CD4-positive, alpha-beta T cell treated with Interleukin-1 beta for 1 hour (primary cell): ENCODE measurements around the gene SNX25.
A peak's percentile ranks its signal among the peaks of the same experiment; 100 is the strongest.
"Not testable (repeated sequence)": the region's sequence is repeated elsewhere in the genome, so short reads cannot be mapped to it uniquely, and the experiment has no call there.

Experiments used
- DNase-seq, 2 donors: peaks; one replicate each; pipeline ENCODE4 v3.0.0-alpha.2; 2020 to 2022

The SNX25 gene

DNA sequence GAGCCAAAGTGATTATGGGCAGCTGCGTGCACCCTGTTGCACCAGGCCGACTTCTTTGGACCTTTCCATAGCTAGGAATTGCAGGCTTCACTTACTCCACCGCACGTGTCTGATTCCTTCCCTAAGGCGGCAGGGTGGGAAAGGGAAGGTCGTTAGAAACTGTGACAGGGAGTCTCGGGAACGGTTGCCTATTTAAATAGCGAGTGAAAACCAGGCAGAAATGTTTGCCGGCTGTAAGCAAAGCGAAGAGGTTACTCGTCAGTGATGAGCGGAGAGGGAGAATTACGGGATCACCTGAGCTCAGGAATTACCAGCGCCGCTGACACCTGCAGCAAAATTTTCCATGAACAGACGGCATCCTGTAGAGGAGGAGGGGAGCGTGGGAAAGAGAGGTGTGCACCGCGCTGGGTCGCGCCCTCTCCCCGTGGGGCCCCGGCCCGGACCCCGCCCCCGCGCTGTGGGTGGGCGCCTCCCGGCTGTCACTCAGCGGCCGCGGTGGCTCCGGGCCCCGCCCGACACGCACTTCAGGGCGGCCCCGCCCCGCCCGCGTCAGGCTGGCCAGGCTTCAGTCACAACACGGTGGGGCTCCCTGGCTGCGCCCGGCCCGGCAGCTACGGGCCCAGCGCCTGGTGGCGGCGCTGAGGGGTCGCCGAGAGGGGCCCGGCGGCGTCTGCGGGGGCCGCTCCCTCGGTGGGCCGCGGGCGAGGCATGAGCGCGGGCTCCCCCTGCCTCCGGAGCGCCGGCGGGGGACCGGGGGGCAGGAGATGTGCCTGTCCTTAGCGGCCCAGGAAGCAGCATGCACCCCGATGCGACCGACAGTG, at the start of gene SNX25:
Gene SNX25 (plus strand): TSS at position 568 of the 821 bp plus-strand sequence. CDS start 229 bp downstream, at position 797.
- peak; percentile 88 to 89 for DNase-seq

DNA sequence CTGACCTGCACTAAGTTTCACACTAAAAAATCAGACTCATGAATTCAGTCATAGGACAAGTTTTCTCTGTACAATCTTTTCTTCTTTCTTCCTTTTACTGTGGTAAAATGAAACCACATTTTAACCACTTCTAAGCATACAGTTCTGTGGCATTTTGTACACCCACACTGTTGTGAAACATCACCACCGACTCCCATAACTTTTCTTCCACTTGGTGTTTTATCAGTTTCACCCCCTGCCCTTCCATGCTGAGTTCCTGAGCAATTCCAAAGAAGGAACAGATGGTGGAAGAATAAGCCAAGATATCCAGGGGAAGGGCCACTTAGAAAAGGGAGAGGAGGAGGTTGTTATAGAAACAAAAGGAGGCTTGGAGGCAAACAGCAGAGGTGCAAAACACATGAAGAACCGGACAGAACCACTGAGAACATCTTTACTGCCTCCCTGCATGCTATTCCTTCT, 43.8 kb upstream of the SNX25 start:
- peak in 1 of 2 donors; percentile 54 for DNase-seq

DNA sequence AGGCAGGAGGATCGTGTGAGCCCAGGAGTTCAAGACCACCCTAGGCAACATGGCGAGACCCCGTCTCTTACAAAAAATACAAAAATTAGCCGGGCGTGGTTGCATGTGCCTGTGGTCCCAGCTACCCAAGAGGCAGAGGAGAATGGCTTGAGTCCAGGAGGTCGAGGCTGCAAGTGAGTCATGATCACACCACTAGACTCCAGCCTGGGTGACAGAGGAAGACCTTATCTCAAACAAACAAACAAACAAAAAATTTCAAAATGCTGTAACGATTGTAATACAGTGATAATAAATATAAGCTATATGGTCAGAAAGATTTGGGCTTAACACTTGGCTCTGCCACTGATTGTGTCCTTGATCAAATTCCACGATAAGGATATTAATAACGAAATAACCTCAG, 42.2 kb upstream of the SNX25 start:
- no peak for DNase-seq

DNA sequence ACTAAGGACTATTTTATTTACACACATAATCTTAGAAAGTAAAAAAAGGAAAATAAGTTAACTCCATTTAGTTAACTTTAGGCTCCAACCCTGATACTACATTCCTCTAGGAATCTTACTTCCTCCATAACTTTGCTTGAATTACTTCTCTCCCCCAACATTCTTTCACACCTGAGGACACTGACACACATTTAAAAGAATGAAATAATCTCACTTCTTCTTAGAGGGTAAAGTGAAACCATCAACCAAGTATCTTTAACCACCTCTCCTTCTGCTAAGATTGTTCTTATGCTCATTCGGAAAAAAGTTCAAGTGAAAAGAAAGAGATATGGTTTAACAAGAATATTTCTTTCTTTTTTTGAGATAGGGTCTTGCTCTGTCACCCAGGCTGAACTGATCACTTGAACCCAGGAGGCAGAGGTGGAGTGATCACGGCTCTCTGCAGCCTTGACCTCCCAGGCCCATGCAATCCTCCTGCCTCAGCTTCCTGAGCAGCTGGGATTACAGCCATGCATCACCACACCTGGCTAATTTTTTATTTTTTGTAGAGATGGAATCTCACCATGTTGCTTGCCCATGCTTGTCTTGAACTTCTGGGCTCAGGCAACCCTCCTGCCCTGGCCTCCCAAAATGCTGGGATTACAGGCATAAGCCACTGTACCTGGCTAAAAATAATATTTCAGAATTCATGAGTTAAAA, 37.9 kb upstream of the SNX25 start:
- DNase-seq, result no peak

DNA sequence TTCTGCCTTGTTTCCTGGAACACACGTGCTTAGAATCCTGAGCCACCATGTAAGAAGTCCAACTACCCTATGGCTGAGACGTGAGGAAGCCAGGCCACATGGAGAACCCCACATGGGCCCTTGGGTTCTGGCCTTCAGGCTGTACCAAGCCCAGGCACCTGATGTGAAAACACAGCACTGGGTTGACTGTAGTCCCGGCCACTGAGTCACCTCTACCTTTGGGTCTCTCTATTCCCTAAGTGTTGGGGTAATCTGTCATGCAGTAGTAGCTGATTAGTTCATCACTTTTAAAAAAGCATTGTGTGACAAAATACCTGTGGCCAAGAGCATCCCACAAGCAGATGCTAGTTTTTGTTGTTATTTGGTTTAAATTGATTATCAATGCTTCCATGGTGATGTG, 29.9 kb upstream of the SNX25 start:
- DNase-seq, result no peak

DNA sequence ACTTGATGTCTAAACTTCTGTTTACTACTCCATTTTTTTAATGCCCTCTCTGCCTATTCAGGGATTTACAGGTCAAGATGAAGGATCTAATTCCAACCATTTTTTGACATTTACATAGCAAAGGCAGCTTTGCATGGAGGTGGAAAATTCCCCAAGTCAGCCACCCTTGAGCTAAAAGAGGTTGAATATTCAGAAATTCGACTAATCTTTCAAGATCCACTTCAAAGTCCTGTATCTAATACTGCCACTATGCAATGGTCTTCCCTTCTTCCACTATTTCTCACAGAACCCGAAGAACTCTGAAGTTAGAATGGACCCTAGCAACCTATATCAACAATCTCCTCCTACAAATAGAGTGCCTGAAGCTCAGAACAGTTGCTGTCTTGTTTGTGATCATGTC, 27.2 kb upstream of the SNX25 start:
- DNase-seq, result no peak

DNA sequence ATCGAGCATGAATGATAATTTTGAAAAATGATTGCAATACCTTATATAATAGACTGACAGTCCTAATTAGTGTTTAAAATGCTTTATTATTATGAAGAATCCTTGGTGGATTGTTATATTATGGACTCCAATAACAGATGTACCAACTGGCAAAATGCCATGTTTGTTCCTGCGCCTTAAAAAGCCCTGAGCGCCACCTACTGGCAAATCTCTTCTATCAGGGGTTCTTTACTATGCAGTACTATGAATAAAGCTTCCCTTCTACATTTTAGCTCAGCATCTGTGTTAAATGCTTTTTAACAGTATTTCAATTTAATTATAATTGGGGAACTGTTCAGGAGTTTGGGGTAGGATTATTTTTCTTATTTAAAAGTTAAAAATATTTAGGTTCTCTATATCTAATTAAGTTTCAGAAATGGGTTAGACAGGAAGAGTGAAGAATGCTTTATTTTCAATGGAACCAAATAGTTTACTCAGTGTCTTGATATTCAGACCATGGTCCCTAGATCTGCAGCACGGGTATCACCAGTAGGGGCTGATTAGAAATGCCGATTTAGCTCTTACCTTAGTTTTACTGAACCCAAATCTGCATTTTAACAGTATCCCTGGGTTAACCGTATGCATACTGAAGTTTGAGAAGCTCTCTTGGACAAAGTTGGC, 25.6 kb upstream of the SNX25 start:
- peak; percentile 70 to 81 for DNase-seq

DNA sequence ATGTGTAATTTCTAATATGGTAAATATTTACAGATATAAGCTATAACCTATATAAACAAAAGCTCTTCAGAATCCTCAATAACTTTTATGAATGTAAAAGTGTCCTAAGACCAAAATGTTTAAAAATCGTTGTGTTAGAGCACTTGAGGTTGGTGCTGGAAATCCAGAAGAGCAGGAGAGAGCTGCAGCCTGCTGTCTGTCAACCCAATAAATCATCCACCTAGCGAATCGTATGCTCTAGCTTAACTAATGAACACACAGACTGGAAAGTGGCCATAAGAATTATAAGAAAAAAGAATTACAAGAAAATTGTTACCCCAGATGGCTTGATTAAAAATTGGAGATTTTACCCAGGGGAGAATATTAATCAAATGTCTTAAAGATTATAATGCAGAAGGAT, 22.6 kb upstream of the SNX25 start:
- DNase-seq, result no peak

DNA sequence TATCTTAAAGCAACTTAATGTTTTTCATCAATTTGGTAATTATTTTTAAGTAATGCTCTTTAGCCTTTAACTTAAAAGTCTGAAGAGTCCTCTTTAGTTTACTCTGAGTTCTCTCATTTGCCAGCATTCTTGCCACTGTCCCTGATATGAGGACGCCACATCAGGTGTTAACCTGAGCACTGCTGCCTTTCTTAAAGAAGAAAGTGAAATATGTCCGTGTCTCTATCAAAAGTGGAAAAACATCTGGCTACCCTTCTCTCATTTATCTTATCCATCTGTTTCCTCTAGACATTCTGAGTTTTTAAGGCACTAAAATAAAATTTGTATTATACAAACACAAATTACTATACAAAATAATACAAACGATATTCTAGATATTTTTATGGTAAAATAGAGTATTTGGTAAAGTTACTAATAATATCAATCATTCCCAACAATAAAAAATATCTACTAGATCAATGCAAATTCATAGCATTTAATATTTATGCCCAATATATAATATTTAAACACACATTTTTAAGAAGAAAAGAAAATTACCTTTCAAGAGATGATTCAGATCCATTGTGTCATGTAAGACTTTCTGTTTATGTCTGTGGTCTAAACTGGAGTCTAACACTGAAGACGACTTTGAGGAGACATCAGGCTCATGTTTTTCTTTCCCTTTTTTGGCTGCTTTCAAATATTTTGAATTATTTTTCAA, 19.6 kb upstream of the SNX25 start:
- no peak for DNase-seq

DNA sequence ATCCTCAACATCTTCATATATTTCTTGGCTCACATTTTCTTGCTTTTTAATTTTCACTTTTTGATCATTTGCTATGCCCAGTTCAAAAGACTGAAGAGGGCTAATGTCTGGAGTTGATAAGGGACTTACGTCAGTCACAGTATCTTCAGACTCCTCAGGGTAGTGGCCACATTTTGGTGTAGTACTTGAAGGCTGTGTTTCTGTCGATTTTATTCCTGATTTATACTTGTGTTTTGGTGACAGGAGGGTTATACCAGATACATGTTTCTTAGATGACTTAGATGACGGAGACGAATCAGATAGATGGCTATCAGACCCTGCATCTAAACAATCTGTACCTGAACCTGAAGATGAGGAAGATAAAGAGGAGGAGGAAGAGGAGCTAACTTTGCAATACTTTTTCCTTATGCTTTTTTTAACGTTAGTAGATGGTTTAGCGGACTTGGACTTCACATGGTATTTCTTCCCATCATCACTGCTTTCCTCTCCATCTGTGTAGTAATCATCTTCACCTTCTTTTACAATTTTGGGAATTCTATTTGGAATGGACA, 19.0 kb upstream of the SNX25 start:
- no peak for DNase-seq

DNA sequence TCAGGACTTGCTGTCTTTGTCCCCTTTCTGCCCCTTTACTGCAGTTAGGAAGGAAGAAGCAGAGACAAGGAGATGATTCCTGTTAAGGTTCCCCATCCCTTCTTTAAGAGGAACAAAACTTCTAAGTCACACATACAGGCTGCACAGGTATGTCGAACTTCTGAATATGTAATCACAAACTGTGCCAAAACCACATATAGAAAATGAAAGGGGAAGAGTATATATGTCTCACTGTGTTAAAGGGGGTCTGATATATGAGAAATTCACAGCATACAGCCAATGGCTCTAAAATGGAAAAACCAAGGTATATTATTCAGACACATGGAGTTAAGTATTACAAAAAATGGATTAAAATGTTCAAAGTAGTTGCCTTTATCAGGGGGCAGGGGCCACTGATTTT, 17.3 kb upstream of the SNX25 start:
- no peak for DNase-seq

DNA sequence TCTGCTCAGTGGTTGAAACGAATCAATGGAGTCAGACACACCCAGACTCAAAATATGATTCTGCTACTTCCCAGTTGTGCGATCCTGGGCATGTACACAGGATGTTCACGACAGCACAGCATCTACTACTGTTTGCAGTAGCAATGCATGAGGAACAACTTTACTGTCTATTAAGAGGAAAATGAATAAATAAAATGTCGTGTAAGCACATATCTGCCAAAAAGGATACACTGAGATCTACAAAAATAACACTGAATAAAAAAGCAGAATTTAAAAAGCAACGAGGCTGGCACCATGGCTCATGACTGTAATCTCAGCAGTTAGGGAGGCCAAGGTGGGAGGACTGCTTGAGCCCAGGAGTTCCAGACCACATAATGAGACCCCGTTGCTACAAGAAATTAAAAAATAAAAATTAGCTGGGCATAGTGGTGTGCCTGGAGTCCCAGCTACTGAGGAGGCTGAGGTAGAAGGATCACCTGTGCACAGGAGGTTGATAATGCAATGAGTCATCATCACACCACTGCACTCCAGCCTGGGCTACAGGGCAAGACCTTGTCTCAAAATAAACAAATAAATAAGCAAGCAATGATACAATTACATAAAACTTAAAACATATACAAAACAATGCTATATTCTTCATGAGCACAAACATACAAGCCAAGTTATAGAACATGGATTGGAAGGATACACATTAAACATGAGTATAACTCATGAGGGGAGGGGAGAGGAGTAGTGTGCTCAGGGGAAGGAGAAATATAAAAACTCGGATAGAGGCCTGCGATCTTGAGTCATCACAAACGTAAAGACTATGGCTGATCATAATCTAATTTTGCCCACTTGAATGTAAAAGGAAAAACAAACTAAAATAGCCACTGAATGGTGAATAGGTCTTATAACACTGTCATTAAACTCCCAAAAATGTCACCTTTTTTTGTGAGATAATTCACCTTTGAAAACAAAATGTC, 14.2 kb upstream of the SNX25 start:
- DNase-seq, result no peak

DNA sequence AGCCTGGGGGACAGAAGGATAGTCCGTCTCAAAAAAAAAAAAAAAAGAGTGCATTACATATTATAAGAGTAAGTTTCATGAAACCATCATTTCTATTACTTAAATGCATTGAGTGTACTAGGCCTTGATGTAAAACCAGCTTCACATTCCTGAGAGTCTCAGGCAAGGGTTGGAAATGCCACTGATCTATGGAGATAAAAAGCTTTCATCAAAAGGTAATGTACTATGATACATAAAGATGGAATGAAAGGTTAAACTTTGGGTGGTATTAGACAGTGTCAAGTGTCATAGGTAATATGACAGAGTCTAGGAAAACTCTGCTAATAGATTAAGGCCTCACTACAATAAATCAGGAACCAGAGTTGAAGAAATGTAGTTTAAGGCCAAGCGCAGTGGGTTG, 13.0 kb upstream of the SNX25 start:
- no peak for DNase-seq

DNA sequence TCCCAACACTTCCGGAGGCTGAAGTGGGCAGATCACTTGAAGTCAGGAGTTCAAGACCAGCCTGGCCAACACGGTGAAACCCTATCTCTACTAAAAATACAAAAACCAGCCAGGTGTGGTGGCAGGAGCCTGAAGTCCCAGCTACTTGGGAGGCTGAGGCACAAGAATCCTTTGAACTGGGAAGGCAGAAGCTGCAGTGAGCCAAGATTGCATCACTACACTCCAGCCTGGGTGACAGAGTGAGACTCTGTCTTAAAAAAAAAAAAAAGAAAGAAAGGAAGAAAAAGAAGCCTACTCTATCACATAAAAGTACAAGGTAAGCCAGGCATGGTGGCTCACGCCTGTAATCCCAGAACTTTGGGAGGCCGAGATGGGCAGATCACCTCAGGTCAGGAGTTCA, 11.2 kb upstream of the SNX25 start:
- DNase-seq, result not testable (repeated sequence)

DNA sequence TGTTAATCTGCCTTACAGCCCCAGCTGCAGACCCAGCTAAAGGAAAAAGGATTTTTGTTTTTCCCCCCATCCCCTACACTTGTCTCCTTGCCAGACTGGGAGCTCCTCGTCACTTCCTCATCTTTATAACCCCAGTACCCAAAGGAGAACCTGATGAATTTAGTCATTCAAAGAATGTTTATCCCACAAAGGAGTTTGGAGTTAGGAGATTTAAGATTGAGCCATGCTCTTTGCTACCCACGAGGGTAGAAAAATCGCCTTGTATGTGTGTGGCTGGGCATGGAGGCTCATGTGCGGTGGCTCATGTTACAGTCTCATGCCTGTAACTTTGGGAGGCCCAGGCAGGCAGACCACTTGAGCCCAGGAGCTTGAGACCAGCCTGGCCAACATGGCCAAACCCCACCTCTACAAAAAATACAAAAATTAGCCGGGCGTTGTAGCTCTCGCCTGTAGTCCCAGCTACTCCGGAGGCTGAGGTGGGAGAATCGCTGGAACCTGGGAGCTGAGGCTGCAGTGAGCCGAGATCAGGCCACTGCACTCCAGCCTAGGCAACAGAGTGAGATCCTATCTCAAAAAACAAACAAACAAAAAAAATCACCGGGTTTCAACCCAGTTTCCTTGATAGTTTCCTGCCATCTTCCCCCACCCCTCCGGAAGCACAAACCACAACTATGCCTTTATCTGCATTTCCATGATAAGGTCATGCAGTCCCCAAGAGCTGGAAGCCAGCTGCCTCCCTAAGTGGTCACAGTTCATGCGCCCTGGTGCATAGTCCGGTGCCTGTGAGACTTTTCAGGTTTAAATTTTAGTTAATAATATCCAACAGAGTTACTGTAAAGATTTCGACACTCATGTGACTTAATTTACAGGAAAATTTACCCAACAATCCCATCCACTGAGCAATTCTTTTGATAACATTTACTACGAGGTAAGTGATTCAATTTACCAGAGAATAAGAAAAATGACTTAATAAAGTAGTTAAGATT, 7.1 kb upstream of the SNX25 start:
- DNase-seq, result peak in 1 of 2 donors; percentile 71

DNA sequence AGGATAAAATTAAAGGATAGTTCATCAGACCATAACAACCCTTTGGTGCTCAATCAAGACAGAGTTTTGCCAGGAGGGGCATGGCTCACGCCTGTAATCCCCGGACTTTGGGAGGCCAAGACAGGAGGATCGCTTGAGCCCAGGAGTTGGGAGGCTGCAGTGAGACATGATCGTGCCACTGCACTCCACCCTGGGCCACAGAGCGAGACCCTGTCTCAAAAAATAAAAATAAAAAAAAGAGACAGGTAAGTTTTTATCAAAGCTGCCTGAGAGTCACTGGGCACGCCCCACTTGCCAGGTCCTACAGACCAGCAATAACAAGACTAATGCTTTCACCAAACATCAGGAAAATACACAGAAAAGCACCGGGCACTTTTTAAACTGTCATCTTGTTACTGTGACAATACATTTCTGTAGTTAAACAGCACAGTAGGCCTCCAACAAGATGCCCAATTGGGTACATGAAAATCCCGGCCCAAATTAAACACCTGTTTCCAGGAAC, 6.4 kb upstream of the SNX25 start:
- DNase-seq, result no peak

DNA sequence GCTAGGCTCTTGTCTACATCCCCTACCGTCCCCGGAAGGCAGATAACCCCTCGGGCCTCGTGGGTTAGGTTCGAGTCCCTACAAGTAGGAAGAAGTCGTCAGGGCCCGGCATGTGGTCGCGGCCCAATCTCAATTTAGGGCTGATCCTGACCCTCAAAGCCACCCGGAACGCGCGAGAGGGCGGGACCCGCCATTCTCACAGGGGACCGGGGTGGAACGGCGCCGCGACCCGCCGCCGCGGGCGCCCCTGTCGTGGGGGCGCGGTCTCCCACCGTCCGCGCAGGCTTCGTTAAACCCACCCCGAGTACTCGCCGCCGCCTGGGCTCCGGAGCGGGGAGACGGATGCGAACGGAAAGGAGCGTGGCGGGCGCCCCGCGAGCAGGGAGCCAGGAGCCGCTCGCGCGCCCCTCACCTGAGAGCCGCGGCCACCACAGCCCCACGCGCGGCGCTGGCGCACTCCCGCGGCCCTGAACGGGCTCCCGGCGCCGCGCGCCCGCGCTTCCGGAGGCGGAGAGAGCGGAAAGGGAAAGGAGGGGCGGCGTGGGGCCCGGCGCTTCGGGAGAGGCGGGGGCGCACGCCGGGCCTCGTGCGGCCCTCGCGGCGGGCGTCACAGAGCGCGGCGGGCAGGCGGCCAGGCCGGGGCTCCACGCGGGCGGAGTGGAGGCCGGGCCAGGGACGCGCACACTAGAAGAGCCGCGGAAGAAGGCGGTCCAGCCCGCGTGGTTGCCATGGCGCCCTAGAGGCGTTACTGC, 5.7 kb upstream of the SNX25 start, which contains the start of gene CFAP97:
Gene CFAP97 (minus strand): TSS at position 515 of the 752 bp plus-strand sequence. CDS start 12,804 bp downstream, outside the sequence.
- DNase-seq, result peak; percentile 89

DNA sequence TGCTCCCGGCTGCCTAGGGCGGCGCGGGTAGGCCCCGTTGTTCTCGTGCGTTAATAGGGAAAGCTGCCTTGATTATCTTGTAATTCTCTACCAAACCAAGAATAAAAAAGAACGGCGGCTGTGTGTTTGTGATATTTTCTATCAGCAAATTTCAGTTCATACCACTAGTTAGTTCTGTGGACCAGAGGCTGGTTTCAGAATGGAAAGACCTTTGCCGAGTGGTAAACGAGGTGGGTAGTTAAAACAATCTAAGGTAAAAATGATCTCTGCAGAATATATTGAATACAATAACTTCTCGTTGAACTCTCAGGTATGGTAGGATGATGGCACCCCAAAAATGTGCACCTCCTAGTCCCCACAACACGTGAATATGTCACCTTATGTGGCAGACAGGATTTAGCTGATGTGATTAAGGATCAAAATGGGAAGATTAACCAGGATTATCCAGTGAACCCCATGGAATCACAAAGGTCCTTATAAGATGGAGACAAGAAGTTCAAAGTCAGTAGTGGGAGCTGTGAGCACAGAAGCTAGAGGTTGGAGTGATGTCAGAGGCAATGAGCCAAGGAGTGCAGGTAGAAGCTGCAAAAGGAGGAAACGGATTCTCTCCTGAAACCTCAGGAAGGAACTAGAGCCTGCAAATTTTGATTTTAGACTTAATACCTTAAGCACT, 5.0 kb upstream of the SNX25 start:
- no peak for DNase-seq
